ENCODE measurements around the gene OR2T11.
"Not testable (repeated sequence)": the region's sequence is repeated elsewhere in the genome, so short reads cannot be mapped to it uniquely, and the experiment has no call there.

Gene OR2T11

DNA sequence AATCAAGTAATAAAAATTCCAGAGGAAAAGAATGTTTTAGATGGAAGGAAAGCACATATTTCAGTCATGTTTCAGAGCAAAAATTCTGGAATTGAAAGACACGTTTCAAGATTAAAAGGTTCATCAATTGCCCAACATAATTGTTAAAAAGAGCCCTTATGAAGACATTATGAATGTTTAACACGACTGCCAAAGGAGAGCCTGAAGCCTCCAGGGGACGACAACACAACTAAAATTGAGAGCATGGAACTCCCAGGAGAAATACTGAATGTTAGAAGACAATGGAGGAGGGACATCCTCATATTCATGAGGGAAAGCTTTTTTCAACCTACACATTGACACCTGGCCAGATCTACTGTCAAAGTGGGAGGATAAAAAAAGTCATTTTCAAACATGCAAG lies 16.0 kb downstream of the OR2T11 start:
- DNase-seq (ENCODE audit: low read depth), result peak; percentile 0

DNA sequence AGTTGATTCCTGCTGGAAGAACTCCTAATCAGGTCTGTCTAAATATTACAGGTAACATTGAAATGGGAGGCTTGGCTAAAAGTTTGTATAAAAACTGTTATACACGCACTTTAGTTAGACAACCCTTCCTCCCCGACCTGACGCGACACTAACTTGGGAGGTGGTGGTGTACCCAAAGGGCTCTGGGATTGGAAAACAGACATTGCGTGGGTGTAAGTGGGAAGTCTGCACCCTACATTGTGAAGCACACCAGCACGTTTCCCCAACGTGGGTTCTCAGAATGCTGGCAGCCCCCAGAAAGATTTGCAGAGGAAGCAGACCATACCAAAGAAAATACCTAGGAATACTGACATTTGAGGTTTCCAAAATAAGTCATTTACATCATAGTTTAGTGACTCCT lies 16.8 kb downstream of the OR2T11 start:
- DNase-seq (ENCODE audit: low read depth), result no peak

DNA sequence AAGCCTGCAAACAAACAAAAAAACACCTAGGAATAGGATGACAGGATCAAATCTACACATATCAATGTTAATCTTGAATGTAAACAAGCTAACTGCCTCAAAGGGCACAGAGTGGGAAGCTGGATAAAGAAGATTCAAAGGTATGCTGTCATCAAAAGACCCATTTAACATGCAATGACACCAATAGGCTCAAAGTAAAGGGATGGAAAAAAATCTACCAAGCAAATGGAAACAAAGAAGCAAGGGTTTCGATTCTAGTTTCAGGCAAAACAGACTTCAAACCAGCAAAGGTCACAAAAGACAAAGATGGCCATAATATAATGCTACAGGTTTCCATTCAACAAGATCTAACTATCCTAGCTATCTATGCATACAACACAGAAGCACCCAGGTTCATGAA lies 21.1 kb downstream of the OR2T11 start:
- DNase-seq (ENCODE audit: low read depth), result no peak

DNA sequence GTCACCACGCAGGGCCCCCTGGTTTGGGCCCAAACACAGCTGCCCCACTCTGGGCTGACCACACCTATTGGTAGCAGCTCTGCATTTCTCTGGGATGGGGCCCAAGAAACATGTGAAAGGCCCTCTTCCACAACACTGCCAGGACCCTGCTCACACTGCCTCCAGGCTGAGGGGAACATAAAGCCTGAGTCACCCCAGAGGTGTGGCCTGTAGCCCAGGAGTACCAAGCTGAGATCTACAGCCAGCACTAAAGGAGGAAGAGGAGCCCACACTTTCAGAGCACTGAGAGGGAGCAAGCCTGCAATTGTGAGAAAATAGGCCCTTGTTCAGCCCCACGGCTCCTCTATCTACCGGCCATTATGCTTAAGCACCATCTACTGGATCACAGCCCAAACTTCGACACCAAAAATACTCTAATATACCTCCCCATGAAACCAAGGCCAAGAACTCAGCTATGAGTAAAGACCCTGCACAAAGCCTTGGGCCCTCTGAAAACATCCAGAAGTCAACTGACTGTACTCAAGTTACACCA lies 22.9 kb downstream of the OR2T11 start:
- no peak for DNase-seq (ENCODE audit: low read depth)

DNA sequence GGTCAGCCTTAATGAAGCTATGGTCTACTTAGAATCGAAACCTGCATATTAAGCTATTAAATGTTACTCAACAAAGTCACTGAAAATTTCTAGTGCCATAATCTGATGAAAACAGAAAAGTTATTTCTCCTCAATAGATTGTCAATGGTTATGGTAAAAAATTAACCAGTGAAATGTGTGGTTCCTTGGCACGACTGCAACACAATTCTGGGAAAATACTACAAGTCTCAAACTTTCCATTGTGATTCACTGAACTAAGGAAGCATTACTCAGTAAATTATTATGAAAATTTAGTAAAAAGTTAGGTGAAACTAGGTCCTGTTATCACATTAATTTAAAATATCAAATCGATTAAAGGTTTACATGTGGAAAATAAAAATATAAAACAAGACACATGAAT lies 24.6 kb downstream of the OR2T11 start:
- DNase-seq (ENCODE audit: low read depth), result no peak

DNA sequence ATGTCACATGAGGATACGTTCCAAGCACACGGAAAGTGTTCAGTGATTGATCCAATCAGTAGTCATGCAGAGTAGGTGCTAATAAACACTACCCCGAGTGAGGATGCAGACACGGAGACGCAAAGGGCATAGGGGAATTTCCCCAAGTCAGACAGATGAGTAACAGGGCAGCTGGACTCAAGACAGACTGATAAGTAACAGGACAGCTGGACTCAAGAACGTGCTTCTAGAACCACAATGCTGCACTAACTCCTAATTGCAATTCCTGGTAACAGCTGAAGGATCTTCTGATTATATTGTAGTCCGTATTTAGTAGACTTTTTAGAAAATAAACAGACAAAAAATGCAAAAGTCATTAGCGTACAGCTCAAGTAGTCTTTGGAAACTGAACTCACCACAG lies 35.5 kb downstream of the OR2T11 start:
- DNase-seq (ENCODE audit: low read depth), result no peak

DNA sequence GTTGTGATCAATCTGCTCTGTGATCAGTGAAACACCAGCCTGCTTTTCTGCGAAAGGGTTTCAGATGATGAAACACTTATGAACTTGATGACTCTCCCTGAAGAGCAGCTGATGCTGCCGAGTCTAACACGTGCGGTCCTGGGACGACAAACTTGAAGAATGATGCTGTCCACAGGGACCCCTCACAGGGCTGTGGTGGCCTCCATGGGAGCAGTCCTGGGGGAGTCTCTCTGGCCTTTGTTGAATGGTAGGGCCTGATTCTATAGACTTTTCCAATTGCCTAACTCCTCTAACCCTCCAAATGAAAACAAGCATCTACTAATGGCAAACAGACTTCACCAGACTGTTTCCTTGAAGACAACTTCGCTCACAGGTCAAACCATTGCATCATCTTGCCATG lies 37.3 kb downstream of the OR2T11 start, which contains the start of gene OR2T10:
Gene OR2T10 (minus strand): TSS at position 112 of the 400 bp plus-strand sequence. CDS start 3,932 bp downstream, outside the sequence.
- no peak for DNase-seq (ENCODE audit: low read depth)

DNA sequence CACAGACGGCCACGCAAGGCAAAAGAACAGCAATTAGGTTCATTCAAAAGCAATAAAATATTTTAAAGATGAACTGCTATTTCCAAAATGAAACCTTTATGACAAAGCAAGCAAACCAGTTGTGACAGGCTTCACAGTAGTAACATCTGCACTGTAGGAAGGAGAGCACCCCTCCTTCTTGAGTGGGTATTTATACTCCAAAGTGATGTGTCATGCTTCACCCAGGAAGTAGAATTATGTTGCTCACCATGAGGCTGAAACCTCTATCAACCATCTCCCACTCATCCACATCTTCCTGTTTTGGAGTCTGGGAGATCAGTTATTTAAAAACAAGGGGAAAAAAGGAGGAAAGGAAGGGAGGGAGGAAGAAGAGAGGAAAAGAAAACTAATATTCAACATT lies 38.3 kb downstream of the OR2T11 start:
- no peak for DNase-seq (ENCODE audit: low read depth)

DNA sequence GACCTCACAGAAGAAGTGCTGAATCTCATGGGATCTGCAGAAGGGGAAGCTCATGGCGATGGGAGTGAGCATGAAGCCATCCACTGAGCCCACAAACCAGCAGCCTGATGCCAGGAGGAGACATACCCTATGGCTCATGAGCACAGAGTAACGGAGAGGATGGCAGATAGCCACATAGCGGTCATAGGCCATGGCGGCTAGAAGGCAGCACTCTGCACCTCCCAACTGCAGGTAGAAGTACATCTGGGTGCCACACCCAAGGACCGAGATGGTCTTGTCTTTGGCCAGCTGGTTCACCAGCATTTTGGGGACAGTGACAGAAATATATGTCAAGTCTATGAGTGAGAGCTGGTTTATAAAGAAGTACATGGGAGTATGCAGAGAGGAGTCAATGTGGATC lies 41.7 kb downstream of the OR2T11 start:
- no peak for DNase-seq (ENCODE audit: low read depth)

DNA sequence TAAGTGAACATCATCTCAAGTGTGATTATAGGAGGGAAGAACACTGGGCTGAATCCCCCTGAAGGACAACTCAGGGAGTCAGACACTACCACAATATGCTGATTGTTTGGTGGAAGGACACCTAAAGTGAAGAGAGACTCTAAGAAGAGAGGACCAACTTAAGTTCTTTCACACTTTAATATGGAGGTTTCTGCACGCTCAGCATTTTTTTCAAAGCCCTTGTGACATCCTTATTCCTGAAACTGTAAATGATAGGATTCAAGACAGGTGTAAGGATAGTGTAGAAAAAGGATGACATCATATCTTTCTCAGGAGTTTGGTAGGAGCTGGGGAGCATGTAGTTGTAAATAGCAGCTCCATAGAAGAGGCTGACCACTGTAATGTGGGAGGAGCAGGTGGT lies 42.2 kb downstream of the OR2T11 start:
- no peak for DNase-seq (ENCODE audit: low read depth)

DNA sequence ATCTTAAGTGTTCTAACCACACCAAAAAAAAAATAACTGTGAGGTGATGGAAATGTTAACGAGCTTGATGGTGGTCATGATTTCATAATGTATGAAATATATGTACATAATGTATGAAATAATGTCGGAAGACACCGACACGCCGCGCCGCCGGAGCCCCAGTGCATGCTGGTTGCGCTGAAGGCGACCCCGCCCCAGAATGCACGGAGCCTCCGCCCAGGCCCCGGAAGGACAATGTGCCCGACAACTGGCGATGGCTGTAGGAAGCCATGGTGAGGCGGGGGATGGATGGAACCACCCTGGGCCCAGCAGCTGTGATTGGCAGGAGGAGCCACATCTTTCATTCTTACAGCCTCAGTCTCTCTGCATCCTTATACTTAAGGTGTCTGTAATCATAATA lies 44.8 kb downstream of the OR2T11 start:
- no peak for DNase-seq (ENCODE audit: low read depth)

DNA sequence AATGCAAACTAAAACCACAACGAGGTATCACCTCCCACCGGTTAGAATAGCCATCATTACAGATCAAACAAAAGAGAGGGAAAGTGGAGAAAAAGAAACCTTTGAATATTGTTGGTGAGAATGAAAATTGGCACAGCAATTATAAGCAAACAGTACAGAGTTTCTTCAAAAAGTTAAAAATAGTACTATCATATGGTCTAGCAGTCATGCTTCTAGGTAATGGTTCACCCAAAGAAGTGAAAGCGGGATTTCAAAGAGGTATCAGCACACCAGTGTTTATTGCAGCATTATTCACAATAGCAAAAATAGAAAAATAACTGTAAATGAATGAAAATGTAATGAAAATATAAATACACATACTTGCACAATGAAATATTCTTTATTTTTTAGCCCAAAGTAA lies 45.6 kb downstream of the OR2T11 start:
- DNase-seq (ENCODE audit: low read depth), result no peak

DNA sequence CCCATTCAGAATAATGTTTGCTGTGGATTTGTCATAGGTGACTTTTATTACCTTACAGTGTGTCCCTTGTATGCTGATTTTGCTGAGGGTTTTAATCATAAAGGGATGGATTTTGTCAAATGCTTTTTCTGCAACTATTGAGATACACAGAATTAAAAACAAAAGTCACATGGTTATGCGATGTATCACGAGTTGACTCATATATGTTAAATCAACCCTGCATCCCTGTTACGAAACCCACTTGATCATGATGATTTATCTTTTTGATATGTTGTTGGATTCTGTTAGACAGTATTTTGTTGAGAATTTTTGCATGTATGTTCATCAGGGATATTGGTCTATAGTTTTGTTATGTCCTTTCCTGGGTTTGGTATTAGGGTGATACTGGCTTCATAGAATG lies 49.6 kb downstream of the OR2T11 start:
- DNase-seq (ENCODE audit: low read depth), result no peak

DNA sequence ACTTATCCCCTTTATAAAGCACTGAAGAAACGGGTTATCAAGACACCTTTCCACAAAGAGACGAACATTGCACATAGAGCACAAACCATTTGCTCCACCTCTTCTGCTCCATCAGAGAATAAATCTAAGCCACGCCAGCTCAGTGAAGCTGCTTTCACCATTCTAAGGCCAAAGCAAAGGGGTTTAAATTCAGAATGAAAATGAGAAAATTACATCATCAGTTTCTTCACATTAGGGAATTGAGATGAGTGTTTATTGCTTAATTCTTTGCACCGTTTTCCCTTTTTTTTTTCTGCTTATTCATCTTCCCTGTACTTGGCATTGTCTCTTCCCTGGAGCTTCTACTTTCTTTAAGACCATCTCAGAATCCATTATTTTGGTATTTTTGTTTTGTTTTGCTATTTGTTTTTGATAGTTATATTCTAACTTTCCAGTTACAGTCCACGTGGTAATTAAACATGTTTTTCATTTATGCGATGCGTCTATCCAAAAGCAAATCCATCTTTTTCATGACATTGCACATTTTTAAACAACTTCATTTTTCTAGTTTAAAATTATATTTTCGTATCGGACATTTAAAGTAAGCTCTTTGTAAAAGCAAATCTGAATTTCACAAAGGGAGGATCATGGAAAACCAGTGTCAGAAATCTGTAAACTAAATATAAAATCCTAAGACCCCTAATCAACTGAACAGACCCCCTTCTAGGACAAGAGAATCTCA lies 58.5 kb downstream of the OR2T11 start:
- DNase-seq (ENCODE audit: low read depth), result no peak

DNA sequence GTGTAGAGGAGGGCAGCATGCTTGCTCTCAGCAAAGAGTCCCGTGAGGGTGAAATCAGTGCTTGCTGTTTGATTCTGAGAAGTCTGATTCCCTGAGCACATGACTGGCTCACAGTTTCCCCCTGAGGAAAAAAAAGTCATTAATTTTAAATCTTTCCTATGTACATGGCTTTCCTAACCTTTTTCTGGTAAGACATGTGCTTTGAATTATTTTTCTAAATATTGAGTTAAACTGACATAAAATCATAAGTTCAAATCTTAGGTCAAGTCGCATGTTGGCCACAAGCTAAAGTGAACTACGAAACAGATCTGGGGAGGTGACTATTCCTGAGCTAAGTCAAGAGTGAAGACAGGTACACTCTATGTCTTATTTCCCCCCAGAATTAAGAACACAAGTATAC lies 60.2 kb downstream of the OR2T11 start, which contains the start of gene OR2T34:
Gene OR2T34 (minus strand): TSS at position 101 of the 400 bp plus-strand sequence. CDS start 0 bp downstream, at position 101.
- not testable (repeated sequence) for DNase-seq (ENCODE audit: low read depth)

DNA sequence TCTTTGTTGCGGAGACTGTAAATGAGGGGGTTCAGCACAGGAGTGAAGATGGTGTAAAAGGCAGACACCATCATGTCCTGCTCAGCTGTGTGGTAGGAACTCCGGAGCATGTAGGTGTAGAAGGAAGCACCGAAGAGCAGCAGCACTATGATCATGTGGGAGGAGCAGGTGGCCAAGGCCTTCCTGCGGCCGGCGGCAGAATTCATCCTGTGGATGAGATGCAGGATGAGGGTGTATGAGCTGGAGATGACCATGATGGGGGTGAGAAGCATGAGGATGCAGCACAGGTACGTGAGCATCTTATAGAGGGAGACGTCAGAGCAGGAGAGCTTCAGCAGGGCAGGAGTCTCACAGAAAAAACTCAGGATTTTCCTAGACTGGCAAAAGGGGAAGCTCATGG lies 61.0 kb downstream of the OR2T11 start:
- not testable (repeated sequence) for DNase-seq (ENCODE audit: low read depth)
